Uterus (tissue), 2 donors: ENCODE data around the gene MST1R.

Source experiments
- CTCF ChIP-seq, 4 experiments: fragments of 200-600 bp in 2 of 4; fragments of 450-650 bp in 2 of 4; sonication (generic) in 2 of 4; IDR thresholded peaks; one replicate each; pipeline ENCODE4 v1.5.1; 2016 to 2019; ENCODE audit warnings: antibody characterized with exemption in 4 of 4, mild to moderate bottlenecking in 2 of 4, moderate library complexity in 1 of 4
- POLR2A ChIP-seq, 2 donors: fragments of 450-650 bp; IDR thresholded peaks; one replicate each; pipeline ENCODE4 v1.6.1; 2016; ENCODE audit warnings: antibody characterized with exemption in 2 of 2, mild to moderate bottlenecking in 1 of 2, moderate library complexity in 1 of 2

DNA sequence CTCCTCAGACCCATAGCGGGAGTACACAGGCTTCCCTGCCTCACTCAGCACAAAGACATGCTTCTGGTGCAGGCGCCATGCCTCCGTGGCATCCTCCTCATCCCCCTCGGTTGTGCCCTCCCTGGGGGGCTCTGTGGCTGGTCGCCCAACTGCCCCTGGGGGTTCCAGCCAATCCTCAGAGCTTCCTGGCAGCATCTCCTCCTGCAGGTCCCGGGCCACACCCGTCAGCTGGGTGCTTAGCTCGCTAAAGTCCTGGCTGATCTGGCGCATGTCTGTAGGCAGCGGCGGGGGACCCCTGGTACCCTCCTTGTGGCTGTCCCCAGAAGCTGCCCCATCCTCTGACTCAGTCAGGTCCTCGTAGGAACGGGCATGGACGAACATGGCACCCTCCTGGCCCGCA lies 7.9 kb upstream of the MST1R start:
- TF ChIP-seq CTCF (IDR thresholded peaks at IDR 0.05): no peak
- TF ChIP-seq POLR2A (IDR thresholded peaks at IDR 0.05): no peak
